ENCODE measurements around the gene C1orf53. TPM values are rescaled to one million over a fixed set of nuclear protein-coding genes. Genes with fewer than 3 reads are reported as not detected.
"Not testable (repeated sequence)": the region's sequence is repeated elsewhere in the genome, so short reads cannot be mapped to it uniquely, and the experiment has no call there.

Gene C1orf53
- total RNA-seq, 1 experiment from 2014 or later: 1.4 TPM

DNA sequence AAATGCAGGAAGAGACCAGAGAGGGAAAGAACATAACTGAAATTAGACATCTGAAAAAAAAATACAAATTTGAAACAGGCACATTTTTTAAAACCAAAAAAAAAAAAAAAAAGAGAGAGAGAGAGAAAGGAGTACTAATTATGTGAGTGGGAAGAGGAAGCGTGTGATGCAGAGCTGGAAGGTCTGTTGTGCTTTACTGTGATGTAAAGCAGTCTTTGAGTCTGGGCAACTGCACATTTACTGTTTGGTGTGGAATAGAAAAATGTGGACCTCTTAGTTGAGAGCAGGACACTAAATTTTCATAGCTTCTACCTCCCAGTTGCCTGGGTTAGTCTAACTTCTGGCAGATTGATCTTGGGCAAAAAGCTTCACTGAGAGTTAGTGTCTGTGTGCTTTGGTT lies 31.2 kb downstream of the C1orf53 start:
- no peak for DNase-seq (ENCODE audit: low spot score)
- no TSS peak for BruUV-seq (replicated peaks)
- H3K36me3 ChIP-seq (ENCODE audit: insufficient read depth, low read length, poor library complexity, severe bottlenecking): no peaks in the 10 kb centered on the region
- H3K4me3 ChIP-seq (ENCODE audit: low read depth, low read length, poor library complexity, severe bottlenecking): no peak overlapping the region
- CTCF ChIA-PET: interaction anchor here (0.7 kb wide), 1 partner anchor 737 kb away, joined by 3 read pairs; no protein-coding TSS in a partner anchor
- intact Hi-C loops (cut with micrococcal nuclease; ENCODE audit: unreplicated experiment): no loop called here
- H3K27ac ChIP-seq (ENCODE audit: low read depth, low read length, poor library complexity, severe bottlenecking): no peak overlapping the region
- peaks cover 4% of the 10 kb centered on the region for H3K4me1 ChIP-seq (ENCODE audit: insufficient read depth, low read length, poor library complexity, severe bottlenecking)
- TF ChIP-seq, protein P1, sequence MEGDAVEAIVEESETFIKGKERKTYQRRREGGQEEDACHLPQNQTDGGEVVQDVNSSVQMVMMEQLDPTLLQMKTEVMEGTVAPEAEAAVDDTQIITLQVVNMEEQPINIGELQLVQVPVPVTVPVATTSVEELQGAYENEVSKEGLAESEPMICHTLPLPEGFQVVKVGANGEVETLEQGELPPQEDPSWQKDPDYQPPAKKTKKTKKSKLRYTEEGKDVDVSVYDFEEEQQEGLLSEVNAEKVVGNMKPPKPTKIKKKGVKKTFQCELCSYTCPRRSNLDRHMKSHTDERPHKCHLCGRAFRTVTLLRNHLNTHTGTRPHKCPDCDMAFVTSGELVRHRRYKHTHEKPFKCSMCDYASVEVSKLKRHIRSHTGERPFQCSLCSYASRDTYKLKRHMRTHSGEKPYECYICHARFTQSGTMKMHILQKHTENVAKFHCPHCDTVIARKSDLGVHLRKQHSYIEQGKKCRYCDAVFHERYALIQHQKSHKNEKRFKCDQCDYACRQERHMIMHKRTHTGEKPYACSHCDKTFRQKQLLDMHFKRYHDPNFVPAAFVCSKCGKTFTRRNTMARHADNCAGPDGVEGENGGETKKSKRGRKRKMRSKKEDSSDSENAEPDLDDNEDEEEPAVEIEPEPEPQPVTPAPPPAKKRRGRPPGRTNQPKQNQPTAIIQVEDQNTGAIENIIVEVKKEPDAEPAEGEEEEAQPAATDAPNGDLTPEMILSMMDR (conservative IDR thresholded peaks at IDR 0.05; ENCODE audit: low read depth, low read length): no peak
- TF ChIP-seq EZH2 (IDR thresholded peaks at IDR 0.05; ENCODE audit: borderline replicate concordance, low read depth, low read length, poor library complexity, severe bottlenecking): no peak
- H3K27me3 ChIP-seq (replicated peaks; ENCODE audit: insufficient read depth, low read depth, low read length, poor library complexity): peaks cover 35% of the 10 kb centered on the region
- no peaks in the 10 kb centered on the region for H3K9me3 ChIP-seq (ENCODE audit: low read depth, low read length, poor library complexity, severe bottlenecking)
- POLR2A ChIA-PET (ENCODE audit: low non-redundant PET): no interaction called here

- TF ChIP-seq, protein P1 (conservative IDR thresholded peaks at IDR 0.05; ENCODE audit: low read depth, low read length): no peak
- TF ChIP-seq EZH2 (IDR thresholded peaks at IDR 0.05; ENCODE audit: borderline replicate concordance, low read depth, low read length, poor library complexity, severe bottlenecking): no peak
- no peaks in the 10 kb centered on the region for H3K9me3 ChIP-seq (ENCODE audit: low read depth, low read length, poor library complexity, severe bottlenecking)
- peaks cover 3% of the 10 kb centered on the region for H3K27me3 ChIP-seq (replicated peaks; ENCODE audit: insufficient read depth, low read depth, low read length, poor library complexity)
- no TSS peak for BruUV-seq (replicated peaks)
- no peak overlapping the region for H3K4me3 ChIP-seq (ENCODE audit: low read depth, low read length, poor library complexity, severe bottlenecking)
- no peak overlapping the region for H3K27ac ChIP-seq (ENCODE audit: low read depth, low read length, poor library complexity, severe bottlenecking)
- intact Hi-C loops (cut with micrococcal nuclease; ENCODE audit: unreplicated experiment): no loop called here
- H3K4me1 ChIP-seq (ENCODE audit: insufficient read depth, low read length, poor library complexity, severe bottlenecking): peaks cover 4% of the 10 kb centered on the region
- no peak for DNase-seq (ENCODE audit: low spot score)
- H3K36me3 ChIP-seq (ENCODE audit: insufficient read depth, low read length, poor library complexity, severe bottlenecking): no peaks in the 10 kb centered on the region
- ChIA-PET POLR2A (ENCODE audit: low non-redundant PET) (no interaction called here), CTCF (no interaction called here)
These were observed 35.0 kb downstream of the C1orf53 start for GRCh38 chr1:197937381-197937780.

DNA sequence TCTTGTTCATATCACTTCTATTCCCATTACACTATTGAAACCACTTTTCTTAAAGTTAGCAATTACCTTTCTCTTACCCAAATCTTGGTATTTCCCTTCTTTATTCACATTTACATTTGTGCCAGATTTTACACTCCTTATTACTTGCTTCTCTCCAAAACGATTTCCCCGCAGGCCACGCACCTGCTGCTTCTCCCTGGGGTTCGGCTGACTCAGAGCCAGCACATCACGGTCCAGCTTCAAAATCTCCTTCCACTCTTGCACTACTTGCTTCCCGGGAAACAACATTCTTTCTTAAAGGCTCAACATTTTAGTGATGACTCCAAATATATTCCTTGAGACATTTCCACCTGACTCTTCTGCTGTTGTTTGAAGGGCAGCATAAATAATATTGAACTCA lies 35.5 kb downstream of the C1orf53 start:
- H3K4me1 ChIP-seq (ENCODE audit: insufficient read depth, low read length, poor library complexity, severe bottlenecking): peaks cover 4% of the 10 kb centered on the region
- ChIA-PET POLR2A (ENCODE audit: low non-redundant PET) (no interaction called here), CTCF (no interaction called here)
- H3K4me3 ChIP-seq (ENCODE audit: low read depth, low read length, poor library complexity, severe bottlenecking): no peak overlapping the region
- DNase-seq (ENCODE audit: low spot score): no peak
- peaks cover 3% of the 10 kb centered on the region for H3K27me3 ChIP-seq (replicated peaks; ENCODE audit: insufficient read depth, low read depth, low read length, poor library complexity)
- H3K9me3 ChIP-seq (ENCODE audit: low read depth, low read length, poor library complexity, severe bottlenecking): no peaks in the 10 kb centered on the region
- no TSS peak for BruUV-seq (replicated peaks)
- intact Hi-C loops (cut with micrococcal nuclease; ENCODE audit: unreplicated experiment): no loop called here
- no peak for TF ChIP-seq EZH2 (IDR thresholded peaks at IDR 0.05; ENCODE audit: borderline replicate concordance, low read depth, low read length, poor library complexity, severe bottlenecking)
- no peaks in the 10 kb centered on the region for H3K36me3 ChIP-seq (ENCODE audit: insufficient read depth, low read length, poor library complexity, severe bottlenecking)
- no peak overlapping the region for H3K27ac ChIP-seq (ENCODE audit: low read depth, low read length, poor library complexity, severe bottlenecking)

GRCh38 chr1:197939159-197939980 lies 36.9 kb downstream of the C1orf53 start:
- BruUV-seq (replicated peaks); CTCF ChIA-PET; H3K27me3 ChIP-seq (replicated peaks; ENCODE audit: insufficient read depth, low read depth, low read length, poor library complexity); H3K36me3 ChIP-seq (ENCODE audit: insufficient read depth, low read length, poor library complexity, severe bottlenecking); intact Hi-C loops (cut with micrococcal nuclease; ENCODE audit: unreplicated experiment); H3K27ac ChIP-seq (ENCODE audit: low read depth, low read length, poor library complexity, severe bottlenecking); POLR2A ChIA-PET (ENCODE audit: low non-redundant PET); H3K4me3 ChIP-seq (ENCODE audit: low read depth, low read length, poor library complexity, severe bottlenecking); H3K4me1 ChIP-seq (ENCODE audit: insufficient read depth, low read length, poor library complexity, severe bottlenecking); H3K9me3 ChIP-seq (ENCODE audit: low read depth, low read length, poor library complexity, severe bottlenecking): not testable (repeated sequence)
- DNase-seq (ENCODE audit: low spot score): peak; percentile 13
